Activated CD8-positive, alpha-beta T cell treated with anti-CD3 and anti-CD28 coated beads for 36 hours (primary cell): ENCODE measurements around the gene TBXAS1. TPM values are rescaled to one million over a fixed set of nuclear protein-coding genes. Genes with fewer than 3 reads are reported as not detected.

Source experiments
- ATAC-seq: fragments of 200-7000 bp; cut with Tn5 transposase; one replicate; pipeline ENCODE4 v1.10.0; 2021; ENCODE audit warnings: mild to moderate bottlenecking, moderate library complexity
- CTCF ChIA-PET: fragments of 350-600 bp; sonication (Branson Sonifier 250); formaldehyde crosslinking; loops from one replicate; lab custom pipeline; 2021; ENCODE audit warnings: antibody characterized with exemption; lab: Charles Lee
- POLR2A ChIA-PET: fragments of 350-600 bp; sonication (Branson Sonifier 250); formaldehyde crosslinking; loops from one replicate; lab custom pipeline; 2021; ENCODE audit warnings: antibody characterized with exemption; lab: Charles Lee
- DNase-seq: peaks from one replicate; pipeline ENCODE4 v3.0.0-alpha.2; 2020
- H3K27ac Mint-ChIP-seq: one replicate; pipeline ENCODE4 v1.8.0; 2021; ENCODE audit warnings: mild to moderate bottlenecking, mixed read lengths
- H3K27me3 Mint-ChIP-seq: one replicate; pipeline ENCODE4 v1.8.0; 2021; ENCODE audit warnings: mixed read lengths
- H3K36me3 Mint-ChIP-seq: one replicate; pipeline ENCODE4 v1.8.0; 2021; ENCODE audit warnings: low read depth, mixed read lengths
- H3K4me1 Mint-ChIP-seq: one replicate; pipeline ENCODE4 v1.8.0; 2021; ENCODE audit warnings: low read depth, mixed read lengths
- H3K4me3 Mint-ChIP-seq: one replicate; pipeline ENCODE4 v1.8.0; 2021; ENCODE audit warnings: mild to moderate bottlenecking, moderate library complexity, mixed read lengths
- H3K9me3 Mint-ChIP-seq: one replicate; pipeline ENCODE4 v1.8.0; 2021; ENCODE audit warnings: mixed read lengths
- CTCF ChIP-seq: fragments of 200-600 bp; IDR thresholded peaks from one replicate; pipeline ENCODE4 v1.8.0; 2022; ENCODE audit warnings: antibody characterized with exemption, mild to moderate bottlenecking
- intact Hi-C: fragments of 100-400 bp; cut with micrococcal nuclease; formaldehyde crosslinking; loops from one replicate; pipeline ENCODE4 v1.10.0; 2022
- total RNA-seq, 2 experiments: library from RNA; stranded (reverse); gene quantifications; one replicate each; pipeline ENCODE4 v1.2.3, GENCODE V29; 2021

Gene TBXAS1
- total RNA-seq, 2 experiments from 2014 or later, result 1.5 to 2.1 TPM

GRCh38 chr7:139950881-139951525 is 121.9 kb downstream of the TBXAS1 start:
- H3K27me3 Mint-ChIP-seq, result no peaks in the 10 kb centered on the region
- DNase-seq (no peak), ATAC-seq (no peak)
- intact Hi-C loops, result loop anchor here (10.0 kb wide), 1 partner anchor 64 kb away; no protein-coding TSS in a partner anchor
- H3K4me3 Mint-ChIP-seq, result no peak overlapping the region
- H3K36me3 Mint-ChIP-seq, result no peaks in the 10 kb centered on the region
- POLR2A ChIA-PET, result no interaction called here
- TF ChIP-seq CTCF, result no peak
- CTCF ChIA-PET, result no interaction called here
- no peaks in the 10 kb centered on the region for H3K4me1 Mint-ChIP-seq
- H3K27ac Mint-ChIP-seq, result no peak overlapping the region
- H3K9me3 Mint-ChIP-seq, result peaks cover 3% of the 10 kb centered on the region

GRCh38 chr7:139953229-139953628 is 124.2 kb downstream of the TBXAS1 start:
- H3K27me3 Mint-ChIP-seq, result no peaks in the 10 kb centered on the region
- CTCF ChIA-PET, result interaction anchor here (0.7 to 1.5 kb wide), 3 partner anchors 9 to 50 kb away, joined by 3 read pairs; no protein-coding TSS in a partner anchor
- H3K36me3 Mint-ChIP-seq, result no peaks in the 10 kb centered on the region
- no peak overlapping the region for H3K27ac Mint-ChIP-seq
- POLR2A ChIA-PET, result interaction anchor here (1.2 kb wide), 1 partner anchor 13 kb away, joined by 4 read pairs; no protein-coding TSS in a partner anchor
- intact Hi-C loops, result loop anchor here (10.0 kb wide), 1 partner anchor 62 kb away; no protein-coding TSS in a partner anchor
- no peaks in the 10 kb centered on the region for H3K4me1 Mint-ChIP-seq
- H3K4me3 Mint-ChIP-seq, result no peak overlapping the region
- ATAC-seq (no peak), DNase-seq (no peak)
- TF ChIP-seq CTCF, result no peak
- no peaks in the 10 kb centered on the region for H3K9me3 Mint-ChIP-seq

- ATAC-seq (no peak), DNase-seq (no peak)
- no peaks in the 10 kb centered on the region for H3K36me3 Mint-ChIP-seq
- no peak overlapping the region for H3K4me3 Mint-ChIP-seq
- CTCF ChIA-PET, result interaction anchor here (1.1 kb wide), 1 partner anchor 406 kb away, joined by 3 read pairs; no protein-coding TSS in a partner anchor
- H3K4me1 Mint-ChIP-seq, result no peaks in the 10 kb centered on the region
- no peak for TF ChIP-seq CTCF
- H3K27ac Mint-ChIP-seq, result no peak overlapping the region
- intact Hi-C loops, result loop anchor here (10.0 kb wide), 1 partner anchor 60 kb away; no protein-coding TSS in a partner anchor
- H3K27me3 Mint-ChIP-seq, result no peaks in the 10 kb centered on the region
- POLR2A ChIA-PET, result no interaction called here
- H3K9me3 Mint-ChIP-seq, result no peaks in the 10 kb centered on the region
These were observed 126.2 kb downstream of the TBXAS1 start for GRCh38 chr7:139955109-139955820.

GRCh38 chr7:139958599-139959284 is 129.7 kb downstream of the TBXAS1 start:
- no peaks in the 10 kb centered on the region for H3K9me3 Mint-ChIP-seq
- POLR2A ChIA-PET, result no interaction called here

More at GRCh38 chr7:139958599-139959284, 129.7 kb downstream of the TBXAS1 start:
- Mint-ChIP-seq H3K27me3 (no peaks in the 10 kb centered on the region), H3K27ac (no peak overlapping the region), H3K4me1 (no peaks in the 10 kb centered on the region), H3K36me3 (no peaks in the 10 kb centered on the region), H3K4me3 (no peak overlapping the region)
- ATAC-seq (no peak), DNase-seq (no peak)
- TF ChIP-seq CTCF, result no peak
- CTCF ChIA-PET, result interaction anchor here (0.6 to 0.7 kb wide), 2 partner anchors 44 to 1464 kb away, joined by 3 read pairs; no protein-coding TSS in a partner anchor
- intact Hi-C loops, result loop anchor here (10.0 kb wide), 1 partner anchor 56 kb away; no protein-coding TSS in a partner anchor
